GM23248 (cell line): ENCODE measurements around the gene ERCC6L2.

ENCODE experiments used
- EZH2 ChIP-seq: fragments of 200-600 bp; sonication (generic); IDR thresholded peaks from 2 replicates; pipeline ENCODE4 v1.6.1; 2018; ENCODE audit warnings: antibody characterized with exemption, mild to moderate bottlenecking; ENCODE audit not compliant: insufficient read depth, poor library complexity, severe bottlenecking
- EZH2phosphoT487 ChIP-seq: fragments of 200-600 bp; sonication (generic); IDR thresholded peaks from 2 replicates; pipeline ENCODE4 v1.6.1; 2018; ENCODE audit warnings: antibody characterized with exemption, moderate library complexity, mild to moderate bottlenecking, low read depth; ENCODE audit not compliant: insufficient read depth

GRCh38 chr9:95890594-95890993 lies 15.1 kb downstream of the ERCC6L2 start:
- TF ChIP-seq EZH2 (no peak), EZH2phosphoT487 (no peak)
